Stomach smooth muscle (tissue), 2 donors: ENCODE results near the gene HOXA4.

Source experiments
- H3K27ac ChIP-seq: one replicate; pipeline ENCODE4 v1.7.0; 2013; ENCODE audit warnings: mild to moderate bottlenecking, low read length, inconsistent platforms
- H3K27me3 ChIP-seq, 2 donors: one replicate each; pipeline ENCODE4 v1.7.0; 2013; ENCODE audit warnings: low read length in 2 of 2; ENCODE audit not compliant: insufficient read depth in 2 of 2, control insufficient read depth in 1 of 2
- H3K36me3 ChIP-seq, 2 donors: one replicate each; pipeline ENCODE4 v1.7.0; 2013; ENCODE audit warnings: low read length in 2 of 2; ENCODE audit not compliant: control insufficient read depth in 2 of 2, insufficient read depth in 2 of 2
- H3K4me1 ChIP-seq: one replicate; pipeline ENCODE4 v1.7.0; 2013; ENCODE audit warnings: low read length; ENCODE audit not compliant: control insufficient read depth, insufficient read depth
- H3K4me3 ChIP-seq, 2 donors: one replicate each; pipeline ENCODE4 v1.7.0; 2013; ENCODE audit warnings: low read length in 2 of 2
- H3K9ac ChIP-seq, 2 donors: one replicate each; pipeline ENCODE4 v1.7.0; 2013; ENCODE audit warnings: low read length in 2 of 2, mild to moderate bottlenecking in 1 of 2
- H3K9me3 ChIP-seq, 2 donors: one replicate each; pipeline ENCODE4 v1.7.0; 2013; ENCODE audit warnings: low read length in 2 of 2; ENCODE audit not compliant: control insufficient read depth in 2 of 2
- donor health status: healthy.
- donor health status: Pancreatic carcinoma.

The HOXA4 gene

GRCh38 chr7:27091941-27092818, 38.4 kb downstream of the HOXA4 start:
- Histone ChIP-seq H3K9ac (no peak overlapping the region), H3K4me1 (peaks cover 2% of the 10 kb centered on the region), H3K4me3 (no peak overlapping the region), H3K27ac (no peak overlapping the region), H3K36me3 (no peaks in the 10 kb centered on the region), H3K27me3 (peaks cover 15 to 21% of the 10 kb centered on the region in 2 donors), H3K9me3 (no peaks in the 10 kb centered on the region)

GRCh38 chr7:27091105-27091504, 39.5 kb downstream of the HOXA4 start:
- H3K27me3 ChIP-seq, result peaks cover 15 to 21% of the 10 kb centered on the region in 2 donors
- H3K27ac ChIP-seq, result no peak overlapping the region
- H3K9ac ChIP-seq, result no peak overlapping the region

DNA sequence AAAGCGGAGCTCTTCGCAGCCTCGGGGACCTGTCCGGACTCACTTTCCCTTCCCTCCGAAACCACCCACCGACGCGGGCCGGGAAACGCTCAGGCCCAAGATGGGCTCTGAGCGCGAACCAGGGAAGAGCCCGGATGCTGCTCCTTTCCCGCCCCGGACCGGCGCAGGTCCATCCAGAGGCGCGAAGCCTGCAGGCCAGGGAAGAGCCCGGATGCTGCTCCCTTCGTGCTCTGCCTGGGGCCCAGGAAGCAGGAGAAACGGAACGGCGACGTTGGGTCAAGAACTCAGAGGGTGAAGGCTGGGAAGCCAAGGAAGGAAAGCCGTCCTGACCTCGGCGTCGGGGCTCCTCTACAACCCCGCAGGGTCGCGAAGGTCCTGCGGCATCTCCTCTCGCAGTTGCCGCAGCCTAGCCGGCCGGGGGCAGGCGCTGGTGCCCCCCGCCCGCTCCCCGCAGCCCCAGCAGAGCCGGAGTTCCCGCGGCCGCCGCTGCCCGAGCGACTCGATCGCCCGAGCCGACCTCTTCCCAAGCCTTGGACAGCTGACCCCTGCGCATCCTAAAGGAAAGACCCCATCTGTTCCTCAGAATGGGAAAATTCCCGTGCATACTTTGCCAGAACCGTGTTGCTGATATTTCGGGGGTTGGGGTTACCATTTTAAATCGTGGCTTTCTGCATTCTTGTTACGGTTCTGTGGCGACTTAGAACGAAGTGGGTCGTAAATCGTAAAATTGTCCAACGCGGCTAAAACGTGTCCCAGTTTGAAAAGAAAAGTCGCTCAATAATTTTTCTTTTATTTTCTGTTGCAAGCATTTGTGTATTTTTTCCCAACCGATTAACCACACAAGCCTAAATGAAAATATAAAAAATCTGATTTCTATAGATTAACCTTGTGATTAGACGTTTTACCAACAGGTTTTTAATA, 42.3 kb downstream of the HOXA4 start:
- Histone ChIP-seq H3K27me3 (peaks cover 15 to 21% of the 10 kb centered on the region in 2 donors), H3K36me3 (no peaks in the 10 kb centered on the region), H3K4me3 (no peak overlapping the region), H3K27ac (no peak overlapping the region), H3K9me3 (no peaks in the 10 kb centered on the region), H3K4me1 (no peaks in the 10 kb centered on the region), H3K9ac (no peak overlapping the region)

More at GRCh38 chr7:27091105-27091504, 39.5 kb downstream of the HOXA4 start:
- Histone ChIP-seq H3K4me1 (no peaks in the 10 kb centered on the region), H3K9me3 (no peaks in the 10 kb centered on the region), H3K36me3 (no peaks in the 10 kb centered on the region), H3K4me3 (no peak overlapping the region)

- Histone ChIP-seq H3K27ac (no peak overlapping the region), H3K4me1 (no peaks in the 10 kb centered on the region), H3K27me3 (peaks cover 11 to 15% of the 10 kb centered on the region in 2 donors), H3K36me3 (no peaks in the 10 kb centered on the region), H3K9me3 (no peaks in the 10 kb centered on the region), H3K9ac (no peak overlapping the region), H3K4me3 (no peak overlapping the region)
Measured at GRCh38 chr7:27083646-27084045, 46.9 kb downstream of the HOXA4 start.

- Histone ChIP-seq H3K9ac (no peak overlapping the region), H3K9me3 (no peaks in the 10 kb centered on the region), H3K4me1 (no peaks in the 10 kb centered on the region), H3K27ac (no peak overlapping the region), H3K4me3 (no peak overlapping the region), H3K36me3 (no peaks in the 10 kb centered on the region), H3K27me3 (no peaks in the 10 kb centered on the region)
Measured at GRCh38 chr7:27082171-27082570, 48.4 kb downstream of the HOXA4 start.

- no peaks in the 10 kb centered on the region for H3K27me3 ChIP-seq
- H3K4me1 ChIP-seq, result no peaks in the 10 kb centered on the region
- H3K27ac ChIP-seq, result no peak overlapping the region
- H3K4me3 ChIP-seq, result no peak overlapping the region
- no peaks in the 10 kb centered on the region for H3K9me3 ChIP-seq
- no peaks in the 10 kb centered on the region for H3K36me3 ChIP-seq
- H3K9ac ChIP-seq, result no peak overlapping the region
Measured at GRCh38 chr7:27080844-27081436, 49.6 kb downstream of the HOXA4 start.

- Histone ChIP-seq H3K36me3 (no peaks in the 10 kb centered on the region), H3K4me3 (no peak overlapping the region), H3K27ac (no peak overlapping the region), H3K9me3 (no peaks in the 10 kb centered on the region), H3K9ac (no peak overlapping the region), H3K27me3 (no peaks in the 10 kb centered on the region), H3K4me1 (no peaks in the 10 kb centered on the region)
Measured at GRCh38 chr7:27079234-27079975, 51.2 kb downstream of the HOXA4 start.

GRCh38 chr7:27078616-27079233, 51.8 kb downstream of the HOXA4 start:
- no peaks in the 10 kb centered on the region for H3K27me3 ChIP-seq
- H3K36me3 ChIP-seq, result no peaks in the 10 kb centered on the region
- H3K4me3 ChIP-seq, result no peak overlapping the region
- H3K9ac ChIP-seq, result no peak overlapping the region
- no peak overlapping the region for H3K27ac ChIP-seq
- H3K4me1 ChIP-seq, result no peaks in the 10 kb centered on the region
- no peaks in the 10 kb centered on the region for H3K9me3 ChIP-seq
